HepG2 (cell line): Measurements from ENCODE around the gene MTRFR. TPM values are rescaled to one million over a fixed set of nuclear protein-coding genes. Genes with fewer than 3 reads are reported as not detected.

Experiments
- ATAC-seq: fragments of 200-7000 bp; cut with Tn5 transposase; 3 replicates; pipeline ENCODE4 v1.9.1; 2020; ENCODE audit warnings: mild to moderate bottlenecking, moderate library complexity
- BruUV-seq: library from RNA; stranded (reverse); fragments of 400-500 nt; replicated peaks from 2 replicates; lab custom pipeline; 2021; lab: Mats Ljungman, UMichigan
- CTCF ChIA-PET: fragments of 300-600 bp; formaldehyde crosslinking; extraction: SDS; loops from one replicate; lab custom pipeline; 2021; ENCODE audit warnings: low total read pairs, inconsistent platforms, low intra/inter-chr PET ratio; lab: Yijun Ruan, JAX
- POLR2A ChIA-PET: fragments of 350-600 bp; sonication (Branson Sonifier 250); formaldehyde crosslinking; loops from one replicate; lab custom pipeline; 2020; ENCODE audit warnings: antibody characterized with exemption, inconsistent platforms; lab: Yijun Ruan, JAX
- DNase-seq: peaks from one replicate; pipeline ENCODE4 v3.0.0-alpha.2; 2015; ENCODE audit warnings: low spot score
- FAIRE-seq: peaks from 3 replicates; lab custom pipeline; 2011; peaks lifted over from hg19 to GRCh38; lab: Jason Lieb, UNC
- H2AFZ ChIP-seq: one replicate; pipeline ENCODE4 v1.6.1; 2011; ENCODE audit warnings: low read length, inconsistent platforms
- H3K27ac ChIP-seq: fragments of 300-600 bp; 3 replicates; pipeline ENCODE4 v1.8.0; 2011; ENCODE audit warnings: mixed run types, mild to moderate bottlenecking, mixed read lengths, low read length, inconsistent platforms; ENCODE audit not compliant: insufficient read depth; ENCODE audit errors: extremely low read length
- H3K27me3 ChIP-seq, 2 experiments: fragments of 200-600 bp in 1 of 2; 2 replicates in 1 of 2; 3 replicates in 1 of 2; pipeline versions ENCODE4 v1.6.0 to v1.8.0; 2011; ENCODE audit warnings: low read length in 2 of 2, mild to moderate bottlenecking in 2 of 2, moderate library complexity in 2 of 2, inconsistent platforms in 1 of 2; ENCODE audit not compliant: insufficient read depth in 2 of 2, control insufficient read depth in 1 of 2
- H3K36me3 ChIP-seq, 2 experiments: fragments of 200-600 bp in 1 of 2; replicated peaks in 1 of 2; 2 replicates in 1 of 2; 3 replicates in 1 of 2; pipeline versions ENCODE4 v1.5.1 to v1.8.0; 2011; ENCODE audit warnings: low read length in 2 of 2, inconsistent platforms in 1 of 2; ENCODE audit not compliant: insufficient read depth in 2 of 2, control insufficient read depth in 1 of 2
- H3K4me1 ChIP-seq: 2 replicates; pipeline ENCODE4 v1.5.1; 2012; ENCODE audit warnings: low read length, inconsistent platforms; ENCODE audit not compliant: insufficient read depth
- H3K4me2 ChIP-seq: 2 replicates; pipeline ENCODE4 v1.6.0; 2011; ENCODE audit warnings: low read depth, low read length, inconsistent platforms
- H3K4me3 ChIP-seq, 3 experiments: fragments of 200-600 bp in 1 of 3; sonication (generic), shearing (Covaris generic) in 1 of 3; replicated peaks in 1 of 3; 2 replicates each; pipeline ENCODE4 v1.5.1; 2011 to 2016; ENCODE audit warnings: low read length in 3 of 3, inconsistent platforms in 2 of 3, low read depth in 2 of 3, mild to moderate bottlenecking in 2 of 3, control low read depth in 1 of 3, mixed read lengths in 1 of 3; ENCODE audit not compliant: insufficient read depth in 1 of 3
- H3K79me2 ChIP-seq: one replicate; pipeline ENCODE4 v1.6.1; 2011; ENCODE audit warnings: low read length, inconsistent platforms; ENCODE audit not compliant: insufficient read depth
- H3K9ac ChIP-seq: 2 replicates; pipeline ENCODE4 v1.6.0; 2011; ENCODE audit warnings: mild to moderate bottlenecking, low read depth, low read length, inconsistent platforms; ENCODE audit not compliant: insufficient read depth
- H3K9me3 ChIP-seq: 2 replicates; pipeline ENCODE4 v1.5.1; 2012; ENCODE audit warnings: mild to moderate bottlenecking, low read length
- H4K20me1 ChIP-seq: 2 replicates; pipeline ENCODE4 v1.6.0; 2011; ENCODE audit warnings: inconsistent platforms, mild to moderate bottlenecking, low read length, moderate library complexity; ENCODE audit not compliant: insufficient read depth
- KLF12 ChIP-seq: sonication (generic); formaldehyde crosslinking; IDR thresholded peaks from 2 replicates; pipeline ENCODE4 v1.4.0; 2020; ENCODE audit warnings: missing genetic modification reagents, borderline replicate concordance
- NFYB ChIP-seq: sonication (generic); formaldehyde crosslinking; IDR thresholded peaks from 2 replicates; pipeline ENCODE4 v1.4.0; 2020; ENCODE audit warnings: missing genetic modification reagents
- POLR2G ChIP-seq: fragments of 200-400 bp; formaldehyde crosslinking; IDR thresholded peaks from 2 replicates; pipeline ENCODE4 v1.6.1; 2018; ENCODE audit warnings: mild to moderate bottlenecking, low read depth, low read length, moderate library complexity
- RBM22 ChIP-seq: fragments of 200-400 bp; formaldehyde crosslinking; optimal IDR thresholded peaks from 2 replicates; pipeline ENCODE3; 2017; ENCODE audit warnings: mild to moderate bottlenecking, low read length, moderate library complexity
- SRSF9 ChIP-seq: fragments of 200-400 bp; formaldehyde crosslinking; IDR thresholded peaks from 2 replicates; pipeline ENCODE4 v1.6.1; 2018; ENCODE audit warnings: borderline replicate concordance, mild to moderate bottlenecking, low read depth, low read length; ENCODE audit not compliant: insufficient read depth, poor library complexity, severe bottlenecking
- ZC3H13 ChIP-seq: sonication (generic); formaldehyde crosslinking; IDR thresholded peaks from 2 replicates; pipeline ENCODE4 v1.8.1; 2023; ENCODE audit warnings: mild to moderate bottlenecking, missing genetic modification reagents, moderate library complexity
- ZNF7 ChIP-seq: IDR thresholded peaks from 2 replicates; pipeline ENCODE4 v1.6.1; 2016; ENCODE audit warnings: missing biosample characterization, missing genetic modification reagents
- WGBS: methylation state at CpG from one replicate; pipeline ENCODE4 v1.1.6; 2017; ENCODE audit warnings: low lambda C conversion rate; 5-methylcytosine and 5-hydroxymethylcytosine counted together
- in situ Hi-C: cut with HindIII; loops from 2 replicates; pipeline ENCODE4 v1.10.0; 2017; ENCODE audit warnings: low pct_unique_long_range_greater_than_20kb; ENCODE audit not compliant: extremely low pct_ligation_motif_present
- intact Hi-C: fragments of 100-400 bp; cut with micrococcal nuclease; formaldehyde crosslinking; loops from one replicate; pipeline ENCODE4 v1.10.0; 2022; ENCODE audit not compliant: unreplicated experiment
- polyA plus RNA-seq, 8 experiments: library from polyadenylated mRNA; depleted of rRNA in 3 of 8; stranded (reverse) in 7 of 8; unstranded in 1 of 8; fragments of >200 nt; fragmentation: Illumina TruSeq in 4 of 8; extraction: Trizol in 4 of 8; gene quantifications; 2 replicates each; pipeline versions ENCODE4 v1.2.1 to v1.2.3, GENCODE V29; 2011 to 2016; ENCODE audit warnings: low read depth in 4 of 8, missing spikeins in 1 of 8, mixed read lengths in 1 of 8; ENCODE audit not compliant: insufficient read depth in 1 of 8
- total RNA-seq, 5 experiments: library from RNA; depleted of rRNA; stranded (reverse); fragments of >200 nt; fragmentation: Illumina TruSeq; extraction: Trizol; gene quantifications; 2 replicates each; pipeline ENCODE4 v1.2.3, GENCODE V29; 2016; ENCODE audit warnings: low read depth in 1 of 5
- TF ChIP-seq, protein P1 (sequence below): sonication (generic); formaldehyde crosslinking; IDR thresholded peaks from 2 replicates; pipeline ENCODE4 v1.8.1; 2023; ENCODE audit warnings: mild to moderate bottlenecking, missing genetic modification reagents

Gene MTRFR
- total and polyA plus RNA-seq, 2 of the 13 experiments (the other 11 are each of a cell fraction or from before 2014, with no cell fraction given): 7.1 to 9.9 TPM

DNA sequence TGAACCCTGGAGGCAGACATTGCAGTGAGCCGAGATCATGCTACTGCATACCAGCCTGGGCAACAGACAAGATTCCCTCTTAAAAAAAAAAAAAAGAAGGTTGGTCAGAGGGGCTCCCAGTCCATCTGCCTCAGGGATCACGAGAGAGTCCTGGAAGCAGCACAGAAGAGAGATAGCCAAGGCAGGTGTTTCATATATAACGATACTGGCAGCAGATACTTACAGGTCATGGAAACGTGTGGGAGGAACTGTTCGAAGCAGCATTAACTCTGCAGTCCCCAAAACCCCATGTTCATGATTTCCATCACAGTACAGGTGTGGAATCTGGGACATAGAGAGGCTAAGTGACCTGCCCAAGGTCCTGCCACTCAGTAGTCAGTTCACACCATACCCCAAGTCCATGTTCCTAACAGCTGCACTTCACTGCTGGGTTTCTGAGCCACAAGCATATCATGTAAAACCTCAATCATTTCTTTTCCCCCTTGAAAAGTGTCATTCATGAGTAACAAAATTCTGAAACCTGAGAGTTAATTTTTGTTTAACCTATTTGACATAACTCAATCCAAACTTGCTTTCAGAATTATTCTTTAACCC lies 21.7 kb downstream of the MTRFR start:
- ChIA-PET POLR2A (no interaction called here), CTCF (no interaction called here)
- no peak overlapping the region for H3K4me3 ChIP-seq
- H3K36me3 ChIP-seq: peaks cover 23 to 55% of the 10 kb centered on the region in 2 experiments; a peak in 4 of 5 replicates
- FAIRE-seq (no peak), ATAC-seq (no peak), DNase-seq (no peak)
- intact Hi-C loops (no loop called here), in situ Hi-C loops (no loop called here)
- H3K9me3 ChIP-seq: no peaks in the 10 kb centered on the region
- peaks cover 25% of the 10 kb centered on the region for H3K4me1 ChIP-seq
- no peak for TF ChIP-seq ZNF7 (CRISPR knock-in tag)
- TF ChIP-seq NFYB (CRISPR knock-in tag): no peak
- TF ChIP-seq RBM22: peak; percentile 47
- no peak for TF ChIP-seq SRSF9
- TF ChIP-seq ZC3H13 (CRISPR knock-in tag): 0 out of 2 replicates have a peak, but pooled peaks have one; percentile 10
- no peak for TF ChIP-seq KLF12 (CRISPR knock-in tag)
- no peak overlapping the region for H2AFZ ChIP-seq
- H3K27me3 ChIP-seq: no peaks in the 10 kb centered on the region
- BruUV-seq: no TSS peak
- no peaks in the 10 kb centered on the region for H4K20me1 ChIP-seq
- no peak overlapping the region for H3K27ac ChIP-seq
- H3K4me2 ChIP-seq: no peak overlapping the region
- H3K9ac ChIP-seq: no peak overlapping the region
- H3K79me2 ChIP-seq: peaks cover 29% of the 10 kb centered on the region
- 99% methylated on average over 5 of the region's 5 CpGs for WGBS

GRCh38 chr12:123258593-123258992 lies 25.4 kb downstream of the MTRFR start:
- ChIA-PET CTCF (no interaction called here), POLR2A (interaction anchor here (1.7 kb wide), 1 partner anchor 26 kb away, joined by 5 read pairs; the partner anchor contains the start of genes MPHOSPH9 and MTRFR)
- Histone ChIP-seq H4K20me1 (no peaks in the 10 kb centered on the region), H3K4me3 (no peak overlapping the region), H3K27me3 (no peaks in the 10 kb centered on the region), H3K36me3 (peaks cover 33 to 80% of the 10 kb centered on the region in 2 experiments), H3K9me3 (no peaks in the 10 kb centered on the region), H3K4me1 (no peaks in the 10 kb centered on the region), H3K27ac (no peak overlapping the region), H2AFZ (no peak overlapping the region), H3K4me2 (no peak overlapping the region), H3K79me2 (peaks cover 5% of the 10 kb centered on the region), H3K9ac (no peak overlapping the region)
- no peak for DNase-seq
- intact Hi-C loops (no loop called here), in situ Hi-C loops (no loop called here)
- TF ChIP-seq, protein P1, sequence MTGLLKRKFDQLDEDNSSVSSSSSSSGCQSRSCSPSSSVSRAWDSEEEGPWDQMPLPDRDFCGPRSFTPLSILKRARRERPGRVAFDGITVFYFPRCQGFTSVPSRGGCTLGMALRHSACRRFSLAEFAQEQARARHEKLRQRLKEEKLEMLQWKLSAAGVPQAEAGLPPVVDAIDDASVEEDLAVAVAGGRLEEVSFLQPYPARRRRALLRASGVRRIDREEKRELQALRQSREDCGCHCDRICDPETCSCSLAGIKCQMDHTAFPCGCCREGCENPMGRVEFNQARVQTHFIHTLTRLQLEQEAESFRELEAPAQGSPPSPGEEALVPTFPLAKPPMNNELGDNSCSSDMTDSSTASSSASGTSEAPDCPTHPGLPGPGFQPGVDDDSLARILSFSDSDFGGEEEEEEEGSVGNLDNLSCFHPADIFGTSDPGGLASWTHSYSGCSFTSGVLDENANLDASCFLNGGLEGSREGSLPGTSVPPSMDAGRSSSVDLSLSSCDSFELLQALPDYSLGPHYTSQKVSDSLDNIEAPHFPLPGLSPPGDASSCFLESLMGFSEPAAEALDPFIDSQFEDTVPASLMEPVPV: no peak
- peak; percentile 58; the same call in 1 of the 2 replicates for TF ChIP-seq POLR2G
- 85% methylated on average over 4 of the region's 4 CpGs for WGBS
- BruUV-seq: no TSS peak
- ATAC-seq: peak; percentile 25; the same call in 1 of the 3 replicates
- FAIRE-seq: no peak
